IgD-negative memory B cell (primary cell): Measurements from ENCODE around the gene CCNE1. TPM values are rescaled to one million over a fixed set of nuclear protein-coding genes. Genes with fewer than 3 reads are reported as not detected.
A peak's percentile ranks its signal among the peaks of the same experiment; 100 is the strongest.
"Not testable (repeated sequence)": the region's sequence is repeated elsewhere in the genome, so short reads cannot be mapped to it uniquely, and the experiment has no call there.

ENCODE experiments used
- H3K27ac Mint-ChIP-seq, 3 donors: one replicate each; pipeline ENCODE4 v1.8.0; 2020 to 2022; ENCODE audit warnings: mild to moderate bottlenecking in 3 of 3, mixed read lengths in 3 of 3, moderate library complexity in 1 of 3
- H3K27me3 Mint-ChIP-seq: one replicate; pipeline ENCODE4 v1.8.0; 2021; ENCODE audit warnings: mixed read lengths
- H3K36me3 Mint-ChIP-seq: one replicate; pipeline ENCODE4 v1.8.0; 2020; ENCODE audit warnings: mild to moderate bottlenecking, mixed read lengths
- H3K4me1 Mint-ChIP-seq, 3 donors: one replicate each; pipeline ENCODE4 v1.8.0; 2020 to 2022; ENCODE audit warnings: mixed read lengths in 3 of 3, mild to moderate bottlenecking in 1 of 3
- H3K4me3 Mint-ChIP-seq, 4 donors: one replicate each; pipeline ENCODE4 v1.8.0; 2020 to 2022; ENCODE audit warnings: mild to moderate bottlenecking in 4 of 4, mixed read lengths in 4 of 4, moderate library complexity in 3 of 4
- H3K9me3 Mint-ChIP-seq, 3 donors: one replicate each; pipeline ENCODE4 v1.8.0; 2020 to 2021; ENCODE audit warnings: mixed read lengths in 3 of 3, mild to moderate bottlenecking in 1 of 3
- polyA plus RNA-seq: library from polyadenylated mRNA; unstranded; fragments of 300-500 nt; fragmentation: Illumina TruSeq; gene quantifications from one replicate; pipeline ENCODE4 v1.2.3, GENCODE V29; 2021

The CCNE1 gene
- polyA plus RNA-seq, 1 donor from 2014 or later = 0.55 TPM

- H3K27me3 Mint-ChIP-seq = peaks cover 5% of the 10 kb centered on the region
- H3K27ac Mint-ChIP-seq = no peak overlapping the region
- no peaks in the 10 kb centered on the region for H3K4me1 Mint-ChIP-seq
- no peak overlapping the region for H3K4me3 Mint-ChIP-seq
- H3K36me3 Mint-ChIP-seq = no peaks in the 10 kb centered on the region
- H3K9me3 Mint-ChIP-seq = no peaks in the 10 kb centered on the region
Measured at GRCh38 chr19:29781386-29782259, 30.2 kb upstream of the CCNE1 start.

GRCh38 chr19:29782260-29782580, 29.6 kb upstream of the CCNE1 start:
- no peaks in the 10 kb centered on the region for H3K4me1 Mint-ChIP-seq
- H3K36me3 Mint-ChIP-seq = no peaks in the 10 kb centered on the region
- no peaks in the 10 kb centered on the region for H3K9me3 Mint-ChIP-seq
- peaks cover 5% of the 10 kb centered on the region for H3K27me3 Mint-ChIP-seq
- H3K4me3 Mint-ChIP-seq = no peak overlapping the region
- H3K27ac Mint-ChIP-seq = no peak overlapping the region

DNA sequence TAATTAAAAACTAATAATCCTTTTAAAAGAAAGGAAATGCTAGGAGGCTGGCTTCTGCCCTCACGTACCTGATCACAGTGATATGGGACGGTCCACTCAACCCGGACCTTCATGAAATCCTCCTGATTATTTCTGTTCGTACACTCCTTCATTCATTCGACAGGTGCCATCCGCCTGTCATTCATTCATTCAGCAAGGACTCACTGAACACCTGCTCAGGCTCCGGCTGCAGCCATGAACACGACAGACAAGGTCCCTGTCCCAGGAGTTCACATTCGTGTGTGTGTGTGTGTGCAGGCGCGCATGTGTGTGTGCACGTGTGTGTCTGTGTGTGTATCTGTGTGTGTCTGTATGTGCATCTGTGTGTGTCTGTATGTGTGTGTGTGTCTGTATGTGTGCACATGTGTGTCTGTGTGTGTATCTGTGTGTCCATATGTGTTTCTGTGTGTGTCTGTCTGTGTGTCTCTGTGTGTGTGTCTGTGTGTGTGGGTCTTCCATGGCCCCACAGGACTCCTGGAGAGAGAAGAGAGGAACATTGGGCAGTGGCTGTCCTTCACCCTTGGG, 28.1 kb upstream of the CCNE1 start:
- no peak overlapping the region for H3K27ac Mint-ChIP-seq
- H3K4me1 Mint-ChIP-seq = no peaks in the 10 kb centered on the region
- H3K9me3 Mint-ChIP-seq = no peaks in the 10 kb centered on the region
- H3K4me3 Mint-ChIP-seq = no peak overlapping the region
- peaks cover 5% of the 10 kb centered on the region for H3K27me3 Mint-ChIP-seq
- no peaks in the 10 kb centered on the region for H3K36me3 Mint-ChIP-seq

GRCh38 chr19:29784598-29785223, 27.1 kb upstream of the CCNE1 start:
- no peak overlapping the region for H3K4me3 Mint-ChIP-seq

DNA sequence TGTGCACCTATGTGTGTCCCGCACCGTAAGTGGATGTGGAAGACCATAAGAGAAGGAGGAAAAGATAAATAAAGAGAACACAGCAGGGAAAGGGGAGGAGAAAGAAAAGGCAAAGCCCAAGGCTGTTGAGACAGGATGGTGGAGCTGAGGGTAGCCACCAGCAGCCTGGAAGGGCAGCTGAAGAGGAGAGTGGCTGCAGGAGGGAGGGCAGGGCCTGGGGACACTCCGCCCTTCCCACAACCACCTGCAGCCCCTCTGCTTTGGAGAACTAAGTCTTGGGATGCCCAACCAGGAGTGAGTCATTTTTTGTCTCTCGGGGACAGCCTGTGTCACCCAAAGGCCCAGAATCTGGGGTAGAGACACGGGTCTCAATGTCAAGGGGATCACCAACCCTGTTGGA, 26.4 kb upstream of the CCNE1 start:
- H3K36me3 Mint-ChIP-seq = no peaks in the 10 kb centered on the region
- peaks cover 0 to 2% (median 0%) of the 10 kb centered on the region in 3 donors for H3K4me1 Mint-ChIP-seq
- H3K9me3 Mint-ChIP-seq = no peaks in the 10 kb centered on the region
- no peak overlapping the region for H3K27ac Mint-ChIP-seq
- no peak overlapping the region for H3K4me3 Mint-ChIP-seq
- peaks cover 5% of the 10 kb centered on the region for H3K27me3 Mint-ChIP-seq

More at GRCh38 chr19:29784598-29785223, 27.1 kb upstream of the CCNE1 start:
- H3K9me3 Mint-ChIP-seq = no peaks in the 10 kb centered on the region
- no peaks in the 10 kb centered on the region for H3K36me3 Mint-ChIP-seq
- H3K27me3 Mint-ChIP-seq = peaks cover 5% of the 10 kb centered on the region
- no peak overlapping the region for H3K27ac Mint-ChIP-seq
- no peaks in the 10 kb centered on the region for H3K4me1 Mint-ChIP-seq

- Mint-ChIP-seq H3K9me3 (no peaks in the 10 kb centered on the region), H3K27me3 (peaks cover 2% of the 10 kb centered on the region), H3K27ac (no peak overlapping the region), H3K4me3 (no peak overlapping the region), H3K36me3 (no peaks in the 10 kb centered on the region), H3K4me1 (peaks cover 0 to 2% (median 0%) of the 10 kb centered on the region in 3 donors)
Measured at GRCh38 chr19:29785955-29786589, 25.7 kb upstream of the CCNE1 start.

DNA sequence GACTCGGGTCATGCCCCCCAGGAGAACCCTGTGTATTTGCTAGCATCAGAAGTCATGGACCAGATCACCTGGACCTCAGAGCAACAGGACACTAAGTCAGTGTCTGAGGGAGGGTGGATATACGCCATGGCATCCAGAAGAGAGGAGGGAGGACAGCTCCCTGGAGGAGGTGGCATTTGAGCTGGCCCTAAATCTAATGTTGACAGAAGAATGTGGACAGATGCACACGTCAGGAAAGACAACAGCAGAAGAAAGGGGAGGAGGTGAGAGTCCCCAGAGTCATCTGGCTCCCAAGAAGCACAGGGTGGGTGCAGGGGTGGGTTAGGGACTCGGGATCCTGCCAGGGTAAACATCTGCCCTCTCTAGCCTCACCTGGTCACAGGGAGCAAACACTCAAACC, 24.5 kb upstream of the CCNE1 start:
- Mint-ChIP-seq H3K4me3 (no peak overlapping the region), H3K4me1 (peaks cover 0 to 2% (median 0%) of the 10 kb centered on the region in 3 donors), H3K9me3 (no peaks in the 10 kb centered on the region), H3K27me3 (peaks cover 8% of the 10 kb centered on the region), H3K36me3 (no peaks in the 10 kb centered on the region), H3K27ac (no peak overlapping the region)

GRCh38 chr19:29789007-29789406, 22.8 kb upstream of the CCNE1 start:
- H3K4me3 Mint-ChIP-seq = no peak overlapping the region
- peaks cover 10% of the 10 kb centered on the region for H3K27me3 Mint-ChIP-seq
- no peaks in the 10 kb centered on the region for H3K36me3 Mint-ChIP-seq
- peaks cover 0 to 2% (median 0%) of the 10 kb centered on the region in 3 donors for H3K4me1 Mint-ChIP-seq
- H3K9me3 Mint-ChIP-seq = no peaks in the 10 kb centered on the region
- H3K27ac Mint-ChIP-seq = no peak overlapping the region

- Mint-ChIP-seq H3K27ac (no peak overlapping the region), H3K36me3 (no peaks in the 10 kb centered on the region), H3K27me3 (peaks cover 10% of the 10 kb centered on the region)
Measured at GRCh38 chr19:29793116-29793727, 18.6 kb upstream of the CCNE1 start.

DNA sequence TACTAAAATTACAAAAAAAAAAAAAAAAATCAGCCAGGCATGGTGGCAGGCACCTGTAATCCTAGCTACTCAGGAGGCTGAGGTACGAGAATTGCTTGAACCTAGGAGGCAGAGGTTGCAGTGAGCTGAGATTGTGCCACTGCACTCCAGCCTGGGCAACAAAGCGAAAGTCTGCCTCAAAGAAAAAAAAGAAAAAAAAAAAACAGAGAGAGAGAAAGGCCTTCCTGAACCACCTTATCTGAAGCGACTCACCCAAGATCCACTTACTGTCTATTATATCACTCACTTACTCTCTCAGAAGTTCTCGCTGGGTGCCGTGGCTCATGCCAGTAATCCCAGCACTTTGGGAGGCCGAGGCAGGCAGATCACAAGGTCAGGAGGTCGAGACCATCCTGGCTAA, 17.3 kb upstream of the CCNE1 start:
- not testable (repeated sequence) for H3K36me3 Mint-ChIP-seq, H3K4me3 Mint-ChIP-seq, H3K27me3 Mint-ChIP-seq, H3K27ac Mint-ChIP-seq, H3K9me3 Mint-ChIP-seq, H3K4me1 Mint-ChIP-seq

More at GRCh38 chr19:29793116-29793727, 18.6 kb upstream of the CCNE1 start:
- Mint-ChIP-seq H3K4me1 (peaks cover 0 to 2% (median 0%) of the 10 kb centered on the region in 3 donors), H3K9me3 (no peaks in the 10 kb centered on the region), H3K4me3 (no peak overlapping the region)

GRCh38 chr19:29795461-29796172, 16.2 kb upstream of the CCNE1 start:
- no peaks in the 10 kb centered on the region for H3K9me3 Mint-ChIP-seq
- no peak overlapping the region for H3K4me3 Mint-ChIP-seq
- peaks cover 11% of the 10 kb centered on the region for H3K27me3 Mint-ChIP-seq
- H3K36me3 Mint-ChIP-seq = no peaks in the 10 kb centered on the region
- peak overlapping the region in 1 of 3 donors; percentile 47 for H3K27ac Mint-ChIP-seq
- H3K4me1 Mint-ChIP-seq = no peaks in the 10 kb centered on the region

GRCh38 chr19:29796173-29796573, 15.6 kb upstream of the CCNE1 start:
- Mint-ChIP-seq H3K4me1 (no peaks in the 10 kb centered on the region), H3K36me3 (no peaks in the 10 kb centered on the region), H3K9me3 (no peaks in the 10 kb centered on the region), H3K27ac (no peak overlapping the region), H3K27me3 (peaks cover 11% of the 10 kb centered on the region), H3K4me3 (no peak overlapping the region)

DNA sequence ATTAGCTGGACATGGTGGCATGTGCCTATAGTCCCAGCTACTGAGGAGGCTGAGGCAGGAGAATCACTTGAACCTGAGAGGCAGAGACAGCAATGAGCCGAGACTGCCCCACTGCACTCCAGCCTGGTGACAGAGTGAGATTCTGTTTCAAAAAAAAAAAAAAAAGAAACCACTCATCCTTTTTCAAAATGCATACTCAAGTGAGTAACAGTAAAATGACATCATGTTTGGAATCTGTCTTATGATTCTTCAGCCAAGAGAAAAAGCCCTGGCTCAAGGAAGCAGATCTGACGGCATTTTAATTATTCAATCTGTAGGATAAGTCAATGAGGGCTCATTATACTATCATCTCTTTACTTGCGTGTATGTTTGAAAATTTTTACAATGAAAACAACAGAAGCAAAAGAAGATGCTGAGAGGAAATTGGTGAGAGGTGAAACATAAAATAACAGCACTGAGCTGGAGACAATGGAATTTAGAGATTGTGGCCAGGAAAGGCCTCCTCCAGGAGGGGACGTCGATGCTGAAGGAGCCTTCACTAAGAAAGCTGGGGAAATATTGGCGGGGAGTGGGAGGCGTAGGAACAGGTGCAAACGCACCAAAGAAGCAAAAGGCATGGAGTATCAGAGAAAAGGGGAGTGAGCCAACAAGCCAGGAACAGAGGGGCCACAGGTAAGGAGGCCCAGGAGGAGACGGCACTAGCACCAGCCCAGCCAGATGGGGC, 12.9 kb upstream of the CCNE1 start:
- H3K4me3 Mint-ChIP-seq = no peak overlapping the region
- H3K36me3 Mint-ChIP-seq = no peaks in the 10 kb centered on the region
- peaks cover 1% of the 10 kb centered on the region for H3K27me3 Mint-ChIP-seq
- no peak overlapping the region for H3K27ac Mint-ChIP-seq
- H3K4me1 Mint-ChIP-seq = peaks cover 0 to 2% (median 0%) of the 10 kb centered on the region in 3 donors
- no peaks in the 10 kb centered on the region for H3K9me3 Mint-ChIP-seq
